Brain pericyte (primary cell): Measurements from ENCODE around the gene AVL9.
A peak's percentile ranks its signal among the peaks of the same experiment; 100 is the strongest.
"Not testable (repeated sequence)": the region's sequence is repeated elsewhere in the genome, so short reads cannot be mapped to it uniquely, and the experiment has no call there.

Experiments
- DNase-seq: peaks from one replicate; pipeline ENCODE4 v3.0.0-alpha.2; 2012; ENCODE audit warnings: low read depth, low spot score

AVL9 gene

GRCh38 chr7:32495298-32496051, at the start of gene AVL9:
Gene AVL9 (plus strand): TSS chr7:32495489. CDS start chr7:32495710, 221 bp downstream.
- DNase-seq, result peak; percentile 80

- no peak for DNase-seq
These were observed 48.1 kb upstream of the AVL9 start for GRCh38 chr7:32447218-32447617.

DNA sequence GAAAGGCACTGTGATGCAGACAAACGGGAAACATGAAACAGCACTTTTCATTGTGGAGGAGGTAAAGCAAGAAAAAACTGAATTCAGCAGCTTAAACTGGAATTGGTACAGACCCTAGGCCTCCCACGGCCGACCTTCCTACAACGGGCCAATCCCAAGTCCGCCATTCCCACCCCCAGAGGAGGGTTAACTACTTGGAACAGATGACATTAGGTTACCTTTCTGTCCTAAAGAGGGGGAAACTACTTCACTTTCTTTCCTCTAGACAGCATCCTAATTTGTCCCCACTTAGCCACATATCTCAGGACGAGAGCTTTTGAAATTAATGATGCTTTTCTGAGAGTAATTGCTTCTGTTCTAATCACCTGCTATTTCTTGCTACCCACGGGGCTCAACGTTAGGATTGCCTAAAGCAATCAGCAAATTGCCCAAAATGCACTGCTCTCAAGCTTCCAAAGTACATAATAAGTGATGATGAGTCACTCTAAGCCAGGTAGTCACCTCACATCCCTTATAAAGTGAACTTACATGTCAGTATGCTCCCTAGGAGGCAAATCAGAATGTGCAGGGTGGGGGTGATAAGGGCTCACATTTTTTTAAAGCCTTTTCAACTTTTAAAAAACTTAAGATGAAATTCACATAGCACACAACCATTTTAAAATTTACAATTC, 41.8 kb upstream of the AVL9 start:
- DNase-seq, result no peak

GRCh38 chr7:32458025-32458424, 37.3 kb upstream of the AVL9 start:
- DNase-seq, result no peak

DNA sequence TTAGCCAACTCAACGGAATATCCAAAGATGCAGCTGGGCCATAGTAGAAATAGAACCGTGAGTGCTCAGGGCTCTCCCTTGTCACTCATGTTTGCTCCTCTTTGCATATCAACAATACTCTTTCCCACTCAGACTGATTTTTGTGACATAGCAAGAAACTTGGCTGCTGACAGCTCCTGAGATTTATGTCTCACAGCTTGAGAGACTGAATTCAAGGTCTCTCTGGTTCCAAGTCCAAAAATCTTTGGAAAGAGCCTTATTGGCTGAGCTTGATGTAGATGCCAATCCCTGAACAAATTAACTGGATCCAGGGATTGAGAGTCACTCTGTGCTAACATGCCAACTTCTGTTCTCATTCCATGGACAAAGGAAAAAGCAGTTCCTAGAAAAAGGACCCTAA, 35.5 kb upstream of the AVL9 start:
- no peak for DNase-seq

DNA sequence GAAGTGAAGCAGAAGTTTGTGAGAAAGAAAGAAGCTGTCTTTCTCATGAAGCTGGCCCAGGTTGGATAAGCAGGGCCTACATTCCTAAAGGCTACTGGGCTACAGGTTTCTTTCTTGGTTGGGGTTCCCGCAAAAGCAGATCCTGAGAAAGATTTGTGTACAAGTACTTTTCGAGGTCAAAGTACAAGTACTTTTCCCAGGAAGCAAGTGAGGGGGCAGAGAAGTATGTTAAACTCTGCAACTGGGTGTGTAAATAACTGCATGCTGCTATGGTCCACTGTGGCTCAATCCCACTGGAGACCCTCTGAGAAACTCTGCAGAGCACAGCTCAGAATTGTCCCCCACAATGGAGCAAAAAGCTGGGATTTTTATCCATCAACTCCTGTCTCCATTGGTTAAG, 33.8 kb upstream of the AVL9 start:
- no peak for DNase-seq

DNA sequence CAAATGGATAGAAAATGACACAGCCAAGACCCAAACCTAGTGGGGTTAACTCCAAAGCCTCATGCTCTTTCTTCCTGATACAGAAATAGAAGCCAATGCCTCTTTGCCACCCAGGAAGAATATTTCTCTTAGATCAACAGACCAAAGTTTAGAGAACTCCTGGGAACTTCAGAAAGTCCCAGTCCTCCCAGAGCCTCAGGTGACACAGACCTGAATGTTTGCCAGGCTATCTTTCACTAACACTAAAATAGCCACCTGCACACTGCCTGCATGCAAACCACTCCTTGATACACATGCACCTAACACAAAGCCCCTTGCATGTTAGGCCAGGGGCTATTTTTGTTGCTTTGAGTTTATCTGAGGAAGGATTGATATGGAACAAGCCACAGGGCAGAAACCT, 32.8 kb upstream of the AVL9 start:
- DNase-seq, result no peak

DNA sequence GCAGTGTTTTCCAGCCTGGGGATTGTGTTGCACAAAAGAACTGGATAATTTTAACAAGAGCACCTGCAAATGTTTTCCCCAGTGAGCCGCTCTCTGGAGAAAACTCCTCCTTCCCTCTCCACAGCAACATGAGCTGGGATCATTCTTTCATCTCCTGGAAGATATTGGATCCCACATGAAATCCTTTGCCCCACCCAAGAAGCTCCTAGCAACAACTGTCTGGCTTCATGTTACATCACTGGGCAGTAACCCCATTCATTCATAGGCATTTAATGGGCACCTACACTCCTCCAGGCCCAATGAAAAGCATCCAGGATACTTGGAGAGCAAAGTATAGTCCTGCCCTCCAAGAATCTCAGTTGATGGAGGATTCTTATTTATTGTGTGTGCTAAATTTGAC, 32.3 kb upstream of the AVL9 start:
- DNase-seq, result no peak

DNA sequence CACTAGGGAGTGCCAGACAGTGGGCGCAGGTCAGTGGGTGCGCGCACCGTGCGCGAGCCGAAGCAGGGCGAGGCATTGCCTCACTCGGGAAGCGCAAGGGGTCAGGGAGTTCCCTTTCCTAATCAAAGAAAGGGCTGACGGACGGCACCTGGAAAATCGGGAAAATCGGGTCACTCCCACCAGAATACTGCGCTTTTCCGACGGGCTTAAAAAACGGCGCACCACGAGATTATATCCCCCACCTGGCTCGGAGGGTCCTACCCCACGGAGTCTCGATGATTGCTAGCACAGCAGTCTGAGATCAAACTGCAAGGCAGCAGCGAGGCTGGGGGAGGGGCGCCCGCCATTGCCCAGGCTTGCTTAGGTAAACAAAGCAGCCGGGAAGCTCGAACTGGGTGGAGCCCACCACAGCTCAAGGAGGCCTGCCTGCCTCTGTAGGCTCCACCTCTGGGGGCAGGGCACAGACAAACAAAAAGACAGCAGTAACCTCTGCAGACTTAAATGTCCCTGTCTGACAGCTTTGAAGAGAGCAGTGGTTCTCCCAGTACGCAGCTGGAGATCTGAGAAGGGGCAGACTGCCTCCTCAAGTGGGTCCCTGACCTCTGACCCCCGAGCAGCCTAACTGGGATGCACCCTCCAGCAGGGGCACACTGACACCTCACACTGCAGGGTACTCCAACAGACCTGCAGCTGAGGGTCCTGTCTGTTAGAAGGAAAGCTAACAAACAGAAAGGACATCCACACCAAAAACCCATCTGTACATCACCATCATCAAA, 30.5 kb upstream of the AVL9 start:
- not testable (repeated sequence) for DNase-seq

DNA sequence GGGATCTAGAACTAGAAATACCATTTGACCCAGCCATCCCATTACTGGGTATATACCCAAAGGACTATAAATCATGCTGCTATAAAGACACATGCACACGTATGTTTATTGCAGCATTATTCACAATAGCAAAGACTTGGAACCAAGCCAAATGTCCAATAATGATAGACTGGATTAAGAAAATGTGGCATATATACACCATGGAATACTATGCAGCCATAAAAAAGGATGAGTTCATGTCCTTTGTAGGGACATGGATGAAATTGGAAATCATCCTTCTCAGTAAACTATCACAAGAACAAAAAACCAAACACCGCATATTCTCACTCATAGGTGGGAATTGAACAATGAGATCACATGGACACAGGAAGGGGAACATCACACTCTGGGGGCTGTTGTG, 25.3 kb upstream of the AVL9 start:
- not testable (repeated sequence) for DNase-seq

DNA sequence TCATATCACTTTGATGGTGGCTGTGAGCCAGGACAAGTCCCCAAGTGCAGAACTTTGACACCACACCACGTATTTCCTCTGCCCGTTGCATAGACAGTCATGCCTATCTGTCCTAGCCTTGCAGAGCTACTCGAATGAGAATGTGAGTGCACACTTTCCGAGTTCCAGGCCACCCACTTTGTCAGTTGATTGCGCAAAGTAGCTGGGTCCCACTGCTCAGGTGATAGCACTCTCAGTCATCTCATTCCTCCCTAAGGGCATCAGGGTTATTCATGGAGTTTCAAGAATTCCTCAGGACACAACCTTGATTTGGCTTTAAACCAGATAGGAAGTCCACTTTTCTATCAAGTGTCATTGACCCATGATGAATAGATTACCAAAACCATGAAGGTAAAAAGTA, 24.4 kb upstream of the AVL9 start:
- DNase-seq, result no peak

- DNase-seq, result no peak
These were observed 23.3 kb upstream of the AVL9 start for GRCh38 chr7:32472015-32472414.

DNA sequence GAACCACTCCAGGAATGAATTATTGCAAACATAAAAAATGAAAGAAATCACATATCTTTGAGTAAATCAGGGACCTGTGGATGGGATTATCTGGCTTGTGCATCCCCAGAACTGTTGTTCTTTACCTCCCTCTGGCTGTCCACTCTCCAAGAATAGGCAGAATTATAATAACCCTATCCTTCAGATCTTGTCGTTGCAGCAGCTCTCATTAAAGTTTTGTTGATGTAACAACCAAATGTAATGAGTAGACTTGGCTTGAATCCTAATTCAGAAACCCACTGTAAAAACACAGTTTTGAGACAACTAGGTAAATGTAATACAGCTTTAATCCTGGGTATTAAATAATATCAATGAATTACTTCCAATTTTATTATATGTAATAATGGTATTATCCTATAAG, 21.3 kb upstream of the AVL9 start:
- no peak for DNase-seq

DNA sequence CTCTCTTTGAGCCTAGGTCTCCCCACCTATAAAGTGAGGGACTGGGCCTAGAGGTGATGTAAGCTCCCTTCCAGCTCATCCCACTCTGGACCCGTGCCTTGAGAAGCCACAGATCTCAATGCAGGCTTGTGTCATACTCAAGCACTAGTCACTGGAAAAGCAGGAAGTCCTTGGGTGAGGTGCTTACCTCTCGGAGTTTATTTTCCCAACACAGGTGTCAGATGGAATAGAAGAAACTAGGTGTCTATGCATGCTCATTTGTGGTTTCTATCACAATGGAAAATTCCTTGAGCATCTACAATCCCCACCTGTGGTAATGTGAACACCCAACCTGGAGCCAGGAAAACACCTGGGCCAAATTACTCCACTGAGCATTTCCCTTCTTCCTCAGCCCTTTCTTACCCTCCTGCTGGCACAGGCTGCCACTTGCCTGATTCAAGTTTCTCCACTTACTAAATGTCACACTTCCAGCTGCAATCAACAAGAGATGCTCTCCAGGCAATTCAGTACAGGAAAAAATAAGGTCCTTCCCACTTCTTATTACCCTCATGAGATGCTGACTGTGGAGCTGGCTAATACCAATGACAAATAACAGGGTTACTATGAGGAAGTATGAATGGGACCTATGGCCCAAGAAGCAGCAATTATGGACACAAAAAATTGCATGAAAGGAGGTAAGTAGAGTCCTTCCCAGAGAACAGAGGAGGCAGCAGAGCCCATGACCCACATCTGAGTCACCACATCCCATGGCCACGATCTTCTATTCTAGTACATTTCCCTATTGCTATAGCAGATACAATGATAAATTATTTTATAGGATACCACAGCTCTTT, 18.3 kb upstream of the AVL9 start:
- DNase-seq, result no peak

- no peak for DNase-seq
These were observed 17.7 kb upstream of the AVL9 start for GRCh38 chr7:32477649-32477980.

- DNase-seq, result no peak
These were observed 15.6 kb upstream of the AVL9 start for GRCh38 chr7:32479574-32480200.

DNA sequence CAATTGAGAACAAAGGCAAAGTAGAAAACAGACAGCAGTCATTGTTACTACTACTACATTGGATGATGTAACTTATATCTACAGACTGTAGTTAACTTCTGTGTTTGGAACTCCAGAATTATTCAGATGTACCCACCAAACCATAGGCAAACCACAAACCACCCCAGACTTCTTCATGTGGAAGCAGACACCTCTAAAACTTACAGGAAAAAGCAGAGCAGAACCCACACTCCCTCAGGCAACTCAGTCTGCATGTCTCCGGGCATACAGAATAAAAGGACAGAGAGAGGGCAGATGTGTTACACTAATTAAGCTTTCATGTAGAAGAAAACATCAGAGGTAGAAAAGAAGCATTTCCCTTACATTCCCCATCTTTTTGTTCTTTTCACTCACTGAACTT, 14.1 kb upstream of the AVL9 start:
- no peak for DNase-seq

- no peak for DNase-seq
These were observed 13.4 kb upstream of the AVL9 start for GRCh38 chr7:32481921-32482320.

- DNase-seq, result no peak
These were observed 5.5 kb upstream of the AVL9 start for GRCh38 chr7:32489788-32490126.

DNA sequence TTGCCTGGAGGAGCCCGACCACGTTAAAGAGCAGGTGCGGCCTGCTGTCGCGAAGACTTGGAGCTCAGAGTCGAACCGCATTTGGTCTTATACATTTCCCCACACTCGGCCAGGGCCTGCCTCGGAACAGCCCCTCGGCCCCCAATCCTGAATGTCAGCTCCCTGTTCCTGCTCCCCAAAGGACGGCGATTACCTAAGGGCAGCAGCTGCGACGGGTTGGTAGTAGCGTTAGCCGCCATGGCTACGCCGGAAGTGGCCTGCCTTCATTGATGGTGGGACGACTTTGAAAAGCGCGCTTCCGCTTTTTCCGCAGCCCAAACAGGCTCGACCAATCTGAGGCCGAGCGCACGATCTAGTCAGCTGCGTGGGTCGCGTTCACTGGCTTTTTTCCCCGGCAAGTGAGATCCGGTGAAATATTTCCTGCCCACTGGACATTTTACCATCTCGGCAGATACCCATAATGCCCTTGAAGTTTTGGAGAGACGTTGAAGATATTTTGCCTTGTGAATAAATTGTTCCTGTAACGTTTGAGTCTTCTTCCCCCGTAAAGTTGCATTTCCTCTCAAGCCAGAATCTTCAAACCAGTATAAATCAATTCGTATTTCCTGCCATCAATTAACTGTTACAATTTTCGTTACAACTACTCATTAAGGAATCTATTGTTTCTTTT, 5.0 kb upstream of the AVL9 start, which contains the start of gene LSM5:
TSS of gene LSM5 (minus strand) at position 254 of the 670 bp plus-strand sequence. CDS start at position 239, 15 bp downstream.
- peak; percentile 75 for DNase-seq

DNA sequence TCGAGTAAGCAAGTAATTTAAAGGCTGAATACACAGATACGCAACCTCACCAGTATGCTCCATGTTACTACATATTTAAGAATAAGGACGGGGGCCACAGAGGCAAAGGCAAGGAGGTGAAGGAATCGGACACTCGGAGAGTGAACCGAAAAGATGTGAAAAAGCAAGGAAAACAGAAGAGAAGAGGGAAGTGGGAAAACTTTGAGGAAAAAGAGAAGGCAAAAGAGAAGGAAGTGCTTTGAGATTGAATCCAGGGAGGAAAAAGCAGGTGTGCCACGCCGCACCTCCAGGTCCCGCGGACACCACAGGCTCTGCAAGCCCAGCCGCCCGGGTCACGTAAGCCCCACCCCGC, 367 bp upstream of the AVL9 start:
- no peak for DNase-seq
